Breast epithelium (tissue), 4 donors: ENCODE measurements around the gene CRYBG2. TPM values are rescaled to one million over a fixed set of nuclear protein-coding genes. Genes with fewer than 3 reads are reported as not detected.

Experiments used
- DNase-seq, 2 donors: peaks; one replicate each; pipeline ENCODE4 v3.0.0-alpha.2; 2019; ENCODE audit warnings: low spot score in 2 of 2
- H3K27ac ChIP-seq, 2 donors: fragments of 200-600 bp; sonication (generic) in 1 of 2; one replicate each; pipeline ENCODE4 v1.5.1; 2016 to 2019; ENCODE audit warnings: mild to moderate bottlenecking in 1 of 2
- H3K27me3 ChIP-seq, 2 donors: fragments of 200-600 bp; sonication (generic) in 1 of 2; one replicate each; pipeline versions ENCODE4 v1.5.1 to v1.6.0; 2017 to 2019; ENCODE audit warnings: control low read depth in 1 of 2, mild to moderate bottlenecking in 1 of 2
- H3K36me3 ChIP-seq: fragments of 200-600 bp; one replicate; pipeline ENCODE4 v1.5.1; 2019
- H3K4me1 ChIP-seq, 2 donors: fragments of 200-600 bp; sonication (generic); one replicate each; pipeline ENCODE4 v1.5.1; 2016 to 2019; ENCODE audit warnings: control low read depth in 1 of 2
- H3K4me3 ChIP-seq, 3 donors: fragments of 200-600 bp; sonication (generic); 1 replicate in 2 of 3; 2 replicates in 1 of 3; pipeline ENCODE4 v1.5.1; 2016 to 2019; ENCODE audit warnings: mild to moderate bottlenecking in 3 of 3, moderate library complexity in 2 of 3
- H3K9me3 ChIP-seq, 2 donors: fragments of 200-600 bp; sonication (generic) in 1 of 2; one replicate each; pipeline ENCODE4 v1.5.1; 2016 to 2019; ENCODE audit warnings: control low read depth in 1 of 2
- POLR2A ChIP-seq: fragments of 450-650 bp; IDR thresholded peaks from one replicate; pipeline ENCODE4 v1.6.1; 2016; ENCODE audit warnings: antibody characterized with exemption, mild to moderate bottlenecking, moderate library complexity
- POLR2AphosphoS5 ChIP-seq, 3 donors: sonication (generic); formaldehyde crosslinking; IDR thresholded peaks; one replicate each; pipeline ENCODE4 v1.6.1; 2017; ENCODE audit warnings: antibody characterized with exemption in 3 of 3
- intact Hi-C: fragments of 100-400 bp; cut with DNase I; formaldehyde crosslinking; loops from one replicate; pipeline ENCODE4 v1.15.1; 2023; ENCODE audit warnings: low total_unique reads
- total RNA-seq, 3 donors: library from RNA; depleted of rRNA; stranded (reverse); fragments of >200 nt; gene quantifications; one replicate each; pipeline ENCODE4 v1.1.0, GENCODE V29; 2016
- TF ChIP-seq, protein P1 (sequence below), 3 donors: fragments of 450-650 bp; IDR thresholded peaks; one replicate each; pipeline ENCODE4 v1.5.1; 2016 to 2017; ENCODE audit warnings: antibody characterized with exemption in 3 of 3, mild to moderate bottlenecking in 3 of 3, moderate library complexity in 3 of 3

CRYBG2 gene
- total RNA-seq, 3 donors from 2014 or later = 0.66 TPM; not detected in 2

DNA sequence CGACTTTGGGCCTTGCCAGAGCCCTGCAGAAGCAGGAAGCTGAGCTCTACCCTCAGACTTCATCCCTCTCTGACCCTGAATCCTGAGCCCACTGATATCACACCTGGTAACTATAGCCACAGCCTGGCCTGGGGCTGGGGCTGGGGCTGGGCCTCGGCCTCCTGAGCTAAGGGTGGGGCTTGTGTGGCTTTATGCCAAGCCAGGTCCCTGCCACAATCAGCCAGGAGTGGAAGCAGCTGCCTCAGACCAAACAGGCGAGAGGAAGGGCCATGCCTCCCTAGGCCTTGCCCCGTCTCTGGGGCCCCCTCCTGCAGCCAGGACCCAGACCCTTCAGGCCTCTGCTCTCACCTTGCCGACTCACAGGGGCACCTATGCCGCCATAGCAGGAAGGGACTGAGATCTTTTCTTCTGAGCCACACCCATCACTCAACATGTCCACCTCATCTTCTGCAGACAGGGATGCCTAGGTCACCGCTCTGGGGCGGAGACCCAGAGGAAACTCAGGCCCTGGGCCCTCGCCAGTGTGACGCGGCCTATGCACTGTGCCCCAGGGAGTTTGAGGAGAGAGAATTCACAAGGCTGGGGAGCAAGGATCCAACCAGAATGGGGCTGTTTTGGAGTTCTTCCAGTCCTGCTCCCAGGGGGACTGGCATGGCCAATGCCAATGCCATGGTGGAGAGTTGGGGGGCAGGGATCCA, 53.2 kb downstream of the CRYBG2 start:
- intact Hi-C loops = no loop called here

GRCh38 chr1:26297791-26298124, 56.2 kb downstream of the CRYBG2 start:
- Histone ChIP-seq H3K4me3 (no peak overlapping the region), H3K27ac (no peak overlapping the region), H3K36me3 (no peaks in the 10 kb centered on the region), H3K9me3 (no peaks in the 10 kb centered on the region), H3K4me1 (no peaks in the 10 kb centered on the region), H3K27me3 (no peaks in the 10 kb centered on the region)
- TF ChIP-seq, protein P1, sequence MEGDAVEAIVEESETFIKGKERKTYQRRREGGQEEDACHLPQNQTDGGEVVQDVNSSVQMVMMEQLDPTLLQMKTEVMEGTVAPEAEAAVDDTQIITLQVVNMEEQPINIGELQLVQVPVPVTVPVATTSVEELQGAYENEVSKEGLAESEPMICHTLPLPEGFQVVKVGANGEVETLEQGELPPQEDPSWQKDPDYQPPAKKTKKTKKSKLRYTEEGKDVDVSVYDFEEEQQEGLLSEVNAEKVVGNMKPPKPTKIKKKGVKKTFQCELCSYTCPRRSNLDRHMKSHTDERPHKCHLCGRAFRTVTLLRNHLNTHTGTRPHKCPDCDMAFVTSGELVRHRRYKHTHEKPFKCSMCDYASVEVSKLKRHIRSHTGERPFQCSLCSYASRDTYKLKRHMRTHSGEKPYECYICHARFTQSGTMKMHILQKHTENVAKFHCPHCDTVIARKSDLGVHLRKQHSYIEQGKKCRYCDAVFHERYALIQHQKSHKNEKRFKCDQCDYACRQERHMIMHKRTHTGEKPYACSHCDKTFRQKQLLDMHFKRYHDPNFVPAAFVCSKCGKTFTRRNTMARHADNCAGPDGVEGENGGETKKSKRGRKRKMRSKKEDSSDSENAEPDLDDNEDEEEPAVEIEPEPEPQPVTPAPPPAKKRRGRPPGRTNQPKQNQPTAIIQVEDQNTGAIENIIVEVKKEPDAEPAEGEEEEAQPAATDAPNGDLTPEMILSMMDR (IDR thresholded peaks at IDR 0.05) = no peak
- TF ChIP-seq POLR2A (no peak), POLR2AphosphoS5 (IDR thresholded peaks at IDR 0.05) (no peak)
- no peak for DNase-seq
- intact Hi-C loops = no loop called here

More for the DNA sequence above, 53.2 kb downstream of the CRYBG2 start:
- no peak for DNase-seq
- Histone ChIP-seq H3K4me3 (no peak overlapping the region), H3K9me3 (no peaks in the 10 kb centered on the region), H3K4me1 (peaks cover 0 to 5% of the 10 kb centered on the region in 2 donors), H3K36me3 (no peaks in the 10 kb centered on the region), H3K27ac (no peak overlapping the region), H3K27me3 (no peaks in the 10 kb centered on the region)
- TF ChIP-seq POLR2A = no peak
- no peak for TF ChIP-seq POLR2AphosphoS5 (IDR thresholded peaks at IDR 0.05)
- TF ChIP-seq, protein P1 (IDR thresholded peaks at IDR 0.05) = no peak

GRCh38 chr1:26297057-26297790, 56.7 kb downstream of the CRYBG2 start:
- Histone ChIP-seq H3K27me3 (no peaks in the 10 kb centered on the region), H3K27ac (no peak overlapping the region), H3K9me3 (no peaks in the 10 kb centered on the region), H3K4me1 (no peaks in the 10 kb centered on the region), H3K36me3 (no peaks in the 10 kb centered on the region), H3K4me3 (no peak overlapping the region)
- intact Hi-C loops = no loop called here
- no peak for DNase-seq
- TF ChIP-seq, protein P1 (IDR thresholded peaks at IDR 0.05) = no peak
- TF ChIP-seq POLR2A (no peak), POLR2AphosphoS5 (IDR thresholded peaks at IDR 0.05) (no peak)

DNA sequence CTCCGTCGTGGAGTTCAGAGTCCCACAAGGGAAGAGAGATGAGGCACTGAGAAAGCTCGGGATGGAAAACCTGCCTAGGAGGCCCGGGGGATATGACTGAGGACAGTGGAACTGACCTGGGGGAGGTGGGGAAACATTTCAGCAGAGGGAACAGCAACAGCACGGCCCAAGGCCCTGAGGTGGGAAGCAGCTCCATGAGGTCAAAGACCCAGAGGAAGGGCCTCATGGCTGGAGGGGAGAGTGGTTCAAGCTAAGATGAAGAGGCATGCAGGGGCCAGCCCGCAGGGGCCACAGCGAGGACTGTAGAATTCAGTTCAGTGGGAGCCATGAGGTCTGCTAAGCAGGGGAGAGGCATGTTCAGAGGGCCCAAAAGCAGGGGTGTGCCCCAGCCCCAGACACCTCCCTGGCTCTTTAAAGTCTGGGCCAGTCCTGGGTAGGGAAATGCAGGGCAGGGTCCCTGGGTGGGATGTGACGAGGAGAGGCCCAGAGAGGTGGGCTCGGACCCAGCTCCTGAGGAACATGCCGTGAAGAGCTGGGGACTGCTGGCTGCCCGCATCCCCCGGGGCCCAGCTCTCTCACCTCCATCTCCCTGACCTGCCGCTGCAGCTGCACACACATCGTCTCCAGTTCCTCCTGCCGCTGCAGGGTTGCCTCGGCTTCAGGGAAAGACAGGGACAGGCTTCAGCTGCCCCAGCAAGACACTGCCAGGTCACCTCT, 57.4 kb downstream of the CRYBG2 start:
- H3K4me3 ChIP-seq = no peak overlapping the region
- no peak overlapping the region for H3K27ac ChIP-seq
- intact Hi-C loops = no loop called here
- TF ChIP-seq, protein P1 (IDR thresholded peaks at IDR 0.05) = no peak
- TF ChIP-seq POLR2AphosphoS5 (IDR thresholded peaks at IDR 0.05) (no peak), POLR2A (no peak)
- H3K9me3 ChIP-seq = no peaks in the 10 kb centered on the region
- no peak for DNase-seq
- no peaks in the 10 kb centered on the region for H3K4me1 ChIP-seq
- H3K27me3 ChIP-seq = no peaks in the 10 kb centered on the region
- no peaks in the 10 kb centered on the region for H3K36me3 ChIP-seq
